ENCODE data around the gene CDK18.

CDK18 gene

GRCh38 chr1:205465392-205465791 lies 39.1 kb upstream of the CDK18 start:
- H3K4me3 ChIP-seq (ENCODE audit: low read depth, low read length): no peak overlapping the region
- no peak for TF ChIP-seq CTCF (IDR thresholded peaks at IDR 0.05; ENCODE audit: low read depth, low read length)

- TF ChIP-seq CTCF (IDR thresholded peaks at IDR 0.05; ENCODE audit: low read depth, low read length): no peak
- no peak overlapping the region for H3K4me3 ChIP-seq (ENCODE audit: low read depth, low read length)
Measured at GRCh38 chr1:205466595-205467220, 37.8 kb upstream of the CDK18 start.

- no peak for TF ChIP-seq CTCF (IDR thresholded peaks at IDR 0.05; ENCODE audit: low read depth, low read length)
- no peak overlapping the region for H3K4me3 ChIP-seq (ENCODE audit: low read depth, low read length)
Measured at GRCh38 chr1:205470131-205470530, 34.3 kb upstream of the CDK18 start.

GRCh38 chr1:205472737-205473441 lies 31.6 kb upstream of the CDK18 start:
- no peak for TF ChIP-seq CTCF (IDR thresholded peaks at IDR 0.05; ENCODE audit: low read depth, low read length)
- H3K4me3 ChIP-seq (ENCODE audit: low read depth, low read length): no peak overlapping the region

GRCh38 chr1:205473475-205473874 lies 31.0 kb upstream of the CDK18 start:
- TF ChIP-seq CTCF (IDR thresholded peaks at IDR 0.05; ENCODE audit: low read depth, low read length): no peak
- no peak overlapping the region for H3K4me3 ChIP-seq (ENCODE audit: low read depth, low read length)

- no peak overlapping the region for H3K4me3 ChIP-seq (ENCODE audit: low read depth, low read length)
- no peak for TF ChIP-seq CTCF (IDR thresholded peaks at IDR 0.05; ENCODE audit: low read depth, low read length)
Measured at GRCh38 chr1:205473966-205474365, 30.5 kb upstream of the CDK18 start.

GRCh38 chr1:205474571-205474970 lies 29.9 kb upstream of the CDK18 start:
- no peak for TF ChIP-seq CTCF (IDR thresholded peaks at IDR 0.05; ENCODE audit: low read depth, low read length)
- H3K4me3 ChIP-seq (ENCODE audit: low read depth, low read length): no peak overlapping the region
